ENCODE results near the gene PVALB.

GRCh38 chr22:36863979-36864378, 47.1 kb upstream of the PVALB start:
- TF ChIP-seq CTCF (tag by site-specific recombination; IDR thresholded peaks at IDR 0.05) (no peak), REST (tag by site-specific recombination; IDR thresholded peaks at IDR 0.05) (no peak), ZNF133 (tag by site-specific recombination; IDR thresholded peaks at IDR 0.05) (no peak)

All from HEK293 (cell line).